Endodermal cell (in vitro differentiated cells): ENCODE results near the gene USP6NL. TPM values are rescaled to one million over a fixed set of nuclear protein-coding genes. Genes with fewer than 3 reads are reported as not detected.

Experiments
- DNase-seq: peaks from one replicate; pipeline ENCODE4 v3.0.0-alpha.2; 2017
- H3K27ac ChIP-seq: 2 replicates; pipeline ENCODE4 v1.5.1; 2013; ENCODE audit warnings: mild to moderate bottlenecking, low read depth, low read length, moderate library complexity
- H3K27me3 ChIP-seq: 2 replicates; pipeline ENCODE4 v1.6.1; 2013; ENCODE audit warnings: mild to moderate bottlenecking, low read length, moderate library complexity; ENCODE audit not compliant: insufficient read depth, control insufficient read depth, poor library complexity, severe bottlenecking
- H3K36me3 ChIP-seq: 2 replicates; pipeline ENCODE4 v1.7.0; 2013; ENCODE audit warnings: mild to moderate bottlenecking, low read length, moderate library complexity; ENCODE audit not compliant: control insufficient read depth, insufficient read depth
- H3K4me1 ChIP-seq: one replicate; pipeline ENCODE4 v1.7.0; 2013; ENCODE audit warnings: low read length; ENCODE audit not compliant: control insufficient read depth, insufficient read depth
- H3K4me3 ChIP-seq: 2 replicates; pipeline ENCODE4 v1.5.1; 2013; ENCODE audit warnings: mild to moderate bottlenecking, low read length, moderate library complexity
- H3K9ac ChIP-seq: 2 replicates; pipeline ENCODE4 v1.6.1; 2013; ENCODE audit warnings: mild to moderate bottlenecking, low read length, moderate library complexity; ENCODE audit not compliant: poor library complexity, severe bottlenecking; ENCODE audit errors: extremely low read depth
- H3K9me3 ChIP-seq: 2 replicates; pipeline ENCODE4 v1.6.1; 2013; ENCODE audit warnings: mild to moderate bottlenecking, low read length, moderate library complexity; ENCODE audit not compliant: control insufficient read depth
- H3K27ac Mint-ChIP-seq: 2 replicates; pipeline ENCODE4 v1.8.0; 2020; ENCODE audit warnings: mixed read lengths
- H3K27me3 Mint-ChIP-seq: 2 replicates; pipeline ENCODE4 v1.8.0; 2021; ENCODE audit warnings: mild to moderate bottlenecking, mixed read lengths; ENCODE audit not compliant: insufficient read depth
- H3K36me3 Mint-ChIP-seq: 2 replicates; pipeline ENCODE4 v1.8.0; 2020; ENCODE audit warnings: low read depth, mixed read lengths
- H3K4me1 Mint-ChIP-seq: 2 replicates; pipeline ENCODE4 v1.8.0; 2020; ENCODE audit warnings: mixed read lengths
- H3K4me3 Mint-ChIP-seq: 2 replicates; pipeline ENCODE4 v1.8.0; 2020; ENCODE audit warnings: mild to moderate bottlenecking, moderate library complexity, mixed read lengths
- H3K9me3 Mint-ChIP-seq: 2 replicates; pipeline ENCODE4 v1.8.0; 2020; ENCODE audit warnings: mild to moderate bottlenecking, mixed read lengths
- WGBS, 2 experiments: methylation state at CpG; one replicate each; pipeline versions ENCODE4 v1.1.5 to v1.1.7; 2013; ENCODE audit warnings: missing lambda C conversion rate in 2 of 2, mixed read lengths in 1 of 2; ENCODE audit not compliant: insufficient coverage in 1 of 2, insufficient read length in 1 of 2; 5-methylcytosine and 5-hydroxymethylcytosine counted together
- total RNA-seq, 2 donors: library from RNA; stranded (reverse); fragmentation: NEBNext Ultra II Directional in 1 of 2; extraction: Animal tissue kit (Norgen Biotek cat#: 25700) in 1 of 2; gene quantifications; 2 replicates in 1 of 2; 3 replicates in 1 of 2; pipeline ENCODE4 v1.2.1, GENCODE V29; 2021
- TF ChIP-seq, protein P1 (sequence below): fragments of 200-600 bp; sonication (generic); conservative IDR thresholded peaks from 2 replicates; pipeline ENCODE4 v1.5.0; 2021; ENCODE audit warnings: antibody characterized with exemption, mild to moderate bottlenecking

The USP6NL gene
- total RNA-seq, 2 donors from 2014 or later = 20.6 to 22.9 TPM

DNA sequence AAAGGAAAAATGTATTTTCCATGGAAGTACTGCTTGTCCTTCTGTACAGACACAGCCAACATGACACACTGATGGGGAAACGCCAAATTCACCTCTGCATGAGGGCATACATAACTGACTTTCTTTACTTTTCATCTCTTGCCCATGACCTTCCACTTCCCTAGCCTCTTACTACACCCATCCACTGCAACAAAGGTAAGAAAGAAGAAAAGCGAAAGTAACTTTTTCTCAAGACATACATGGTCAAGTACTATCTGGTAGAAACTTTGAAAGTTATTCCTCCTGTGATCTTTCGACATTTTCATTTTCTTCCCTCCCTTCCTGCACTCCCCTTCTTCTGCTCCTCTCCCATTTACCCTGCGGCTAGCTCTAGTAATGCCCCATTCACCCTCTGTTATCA, 130.8 kb downstream of the USP6NL start:
- Histone ChIP-seq H3K36me3 (peaks cover 32% of the 10 kb centered on the region), H3K9me3 (no peaks in the 10 kb centered on the region), H3K27ac (no peak overlapping the region), H3K27me3 (no peaks in the 10 kb centered on the region), H3K4me3 (no peak overlapping the region), H3K9ac (no peak overlapping the region), H3K4me1 (no peaks in the 10 kb centered on the region)
- Mint-ChIP-seq H3K27me3 (no peaks in the 10 kb centered on the region), H3K9me3 (no peaks in the 10 kb centered on the region), H3K36me3 (peaks cover 37% of the 10 kb centered on the region), H3K4me3 (no peak overlapping the region), H3K27ac (no peak overlapping the region), H3K4me1 (peaks cover 5% of the 10 kb centered on the region)
- TF ChIP-seq, protein P1, sequence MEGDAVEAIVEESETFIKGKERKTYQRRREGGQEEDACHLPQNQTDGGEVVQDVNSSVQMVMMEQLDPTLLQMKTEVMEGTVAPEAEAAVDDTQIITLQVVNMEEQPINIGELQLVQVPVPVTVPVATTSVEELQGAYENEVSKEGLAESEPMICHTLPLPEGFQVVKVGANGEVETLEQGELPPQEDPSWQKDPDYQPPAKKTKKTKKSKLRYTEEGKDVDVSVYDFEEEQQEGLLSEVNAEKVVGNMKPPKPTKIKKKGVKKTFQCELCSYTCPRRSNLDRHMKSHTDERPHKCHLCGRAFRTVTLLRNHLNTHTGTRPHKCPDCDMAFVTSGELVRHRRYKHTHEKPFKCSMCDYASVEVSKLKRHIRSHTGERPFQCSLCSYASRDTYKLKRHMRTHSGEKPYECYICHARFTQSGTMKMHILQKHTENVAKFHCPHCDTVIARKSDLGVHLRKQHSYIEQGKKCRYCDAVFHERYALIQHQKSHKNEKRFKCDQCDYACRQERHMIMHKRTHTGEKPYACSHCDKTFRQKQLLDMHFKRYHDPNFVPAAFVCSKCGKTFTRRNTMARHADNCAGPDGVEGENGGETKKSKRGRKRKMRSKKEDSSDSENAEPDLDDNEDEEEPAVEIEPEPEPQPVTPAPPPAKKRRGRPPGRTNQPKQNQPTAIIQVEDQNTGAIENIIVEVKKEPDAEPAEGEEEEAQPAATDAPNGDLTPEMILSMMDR = no peak
- DNase-seq = no peak
- WGBS, 2 experiments = 95 to 100% methylated on average over 3 to 4 of the region's 4 CpGs

GRCh38 chr10:11479300-11479699, 132.2 kb downstream of the USP6NL start:
- Mint-ChIP-seq H3K27ac (peak overlapping the region; percentile 8), H3K36me3 (peaks cover 29% of the 10 kb centered on the region), H3K4me1 (peaks cover 9% of the 10 kb centered on the region), H3K27me3 (no peaks in the 10 kb centered on the region), H3K4me3 (no peak overlapping the region), H3K9me3 (no peaks in the 10 kb centered on the region)
- no peak for DNase-seq
- no peak overlapping the region for H3K27ac ChIP-seq
- no peaks in the 10 kb centered on the region for H3K27me3 ChIP-seq
- no peak overlapping the region for H3K9ac ChIP-seq
- WGBS, 2 experiments = 82 to 94% methylated on average over 4 to 7 of the region's 7 CpGs
- H3K36me3 ChIP-seq = peaks cover 19% of the 10 kb centered on the region
- TF ChIP-seq, protein P1 = no peak
- no peak overlapping the region for H3K4me3 ChIP-seq
- no peaks in the 10 kb centered on the region for H3K4me1 ChIP-seq
- no peaks in the 10 kb centered on the region for H3K9me3 ChIP-seq

- Histone ChIP-seq H3K4me1 (no peaks in the 10 kb centered on the region), H3K9ac (no peak overlapping the region), H3K4me3 (no peak overlapping the region), H3K36me3 (peaks cover 17% of the 10 kb centered on the region), H3K27me3 (no peaks in the 10 kb centered on the region), H3K9me3 (no peaks in the 10 kb centered on the region), H3K27ac (no peak overlapping the region)
- no peak for DNase-seq
- Mint-ChIP-seq H3K27me3 (no peaks in the 10 kb centered on the region), H3K36me3 (peaks cover 27% of the 10 kb centered on the region), H3K27ac (peak overlapping the region; percentile 8), H3K4me1 (peaks cover 10% of the 10 kb centered on the region), H3K9me3 (no peaks in the 10 kb centered on the region), H3K4me3 (no peak overlapping the region)
- TF ChIP-seq, protein P1 = no peak
- WGBS, 2 experiments = 95 to 100% methylated on average over 1 of the region's 1 CpG
These were observed 132.6 kb downstream of the USP6NL start for GRCh38 chr10:11478807-11479206.
